SHP77 (cell line): Measurements from ENCODE around the gene NFATC2.
A peak's percentile ranks its signal among the peaks of the same experiment; 100 is the strongest.

Experiments
- DNase-seq, 2 experiments: peaks; one replicate each; lab custom pipeline; 2025; lab: John Stamatoyannopoulos, UW

NFATC2 gene

DNA sequence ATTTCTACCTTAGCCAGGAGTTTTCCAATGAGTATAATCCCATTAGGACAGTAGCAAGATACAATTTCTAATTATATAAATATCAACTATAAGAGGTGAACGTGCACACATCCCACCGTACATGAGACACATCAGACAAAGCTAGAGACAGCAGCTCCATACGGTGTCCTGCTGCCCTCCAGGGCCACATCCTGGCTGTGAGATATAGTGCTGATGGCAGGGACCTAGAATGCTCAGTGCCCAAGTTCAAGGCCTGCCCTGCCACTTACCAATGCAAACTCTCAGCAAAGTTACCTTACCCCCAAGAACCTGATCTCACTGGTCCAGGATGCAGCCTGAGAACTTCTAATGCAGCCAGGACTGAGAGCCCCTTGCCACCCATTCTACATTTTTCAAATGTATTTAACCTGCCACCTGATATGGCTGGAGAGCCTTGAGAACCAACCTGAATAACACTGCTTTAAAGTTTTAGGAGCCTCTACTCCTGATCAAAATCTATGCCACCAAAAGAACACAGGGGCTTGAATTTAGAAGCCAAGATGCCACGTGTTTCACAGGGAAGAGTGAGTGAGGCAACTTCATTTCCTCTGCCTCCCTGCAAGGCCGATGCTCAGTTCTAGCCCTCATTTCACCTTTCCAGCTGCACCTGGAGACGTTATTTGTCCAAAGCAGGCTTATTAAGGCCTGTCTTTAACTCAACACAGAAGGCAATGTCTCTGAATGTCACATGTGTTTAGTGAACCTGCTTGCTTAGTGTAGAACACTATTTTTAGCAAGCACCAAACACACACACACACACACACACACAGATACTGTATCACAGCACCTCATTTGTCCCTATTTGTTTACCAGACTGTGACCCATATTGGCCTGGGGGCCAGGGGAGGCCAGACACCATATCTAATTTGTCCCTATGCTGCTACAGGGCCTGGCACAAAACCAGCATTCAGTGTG, 6.1 kb downstream of the NFATC2 start:
- DNase-seq = peak; percentile 78 to 81

- DNase-seq = no peak
Observed at GRCh38 chr20:51535674-51536073, 6.8 kb downstream of the NFATC2 start.

DNA sequence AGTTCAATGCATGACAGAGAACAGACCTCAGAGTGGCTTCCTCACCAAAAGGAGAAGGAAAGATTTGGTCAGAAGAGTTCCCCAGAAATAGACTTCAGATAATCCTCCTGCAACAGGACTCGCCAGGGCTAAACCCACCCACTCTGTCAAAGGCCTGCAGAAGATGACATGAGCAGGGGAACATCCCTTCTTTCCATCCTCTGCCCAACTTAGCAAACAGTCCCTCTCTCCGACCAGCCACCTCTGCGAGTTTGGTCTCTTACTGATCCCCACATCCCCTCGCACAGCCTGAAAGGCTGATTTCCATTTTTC, 7.5 kb downstream of the NFATC2 start:
- no peak for DNase-seq

GRCh38 chr20:51533291-51534172, 9.0 kb downstream of the NFATC2 start:
- no peak for DNase-seq

DNA sequence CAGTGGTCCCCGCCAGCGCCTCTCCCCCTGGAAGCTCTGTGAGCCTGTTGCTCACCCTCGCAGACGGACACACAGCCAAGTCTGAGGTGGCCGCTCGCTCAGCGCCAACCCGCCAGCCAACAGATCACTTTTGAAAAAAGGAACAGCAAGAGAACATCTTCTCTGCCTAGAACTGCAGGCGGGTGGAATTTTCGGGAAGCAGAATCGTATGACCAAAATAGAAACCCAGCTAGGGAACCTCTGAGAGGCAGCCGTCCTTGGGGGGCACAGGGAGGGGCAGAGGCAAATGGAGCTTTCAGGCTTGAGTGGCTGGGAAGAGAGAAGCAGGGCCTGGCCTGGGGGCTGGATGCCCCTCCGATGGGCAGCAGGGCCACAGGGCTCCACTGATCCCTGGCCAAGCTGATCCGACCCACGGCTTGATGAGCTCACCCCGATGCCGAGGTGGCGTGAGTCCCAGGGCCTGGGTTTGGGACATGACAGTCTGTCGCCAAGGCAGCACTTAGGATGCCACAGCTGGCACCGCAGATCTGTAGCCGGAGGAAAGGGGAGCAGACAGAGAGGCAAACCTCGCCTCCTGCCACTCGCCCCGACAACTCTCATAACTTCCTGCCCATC, 9.8 kb downstream of the NFATC2 start:
- no peak for DNase-seq

DNA sequence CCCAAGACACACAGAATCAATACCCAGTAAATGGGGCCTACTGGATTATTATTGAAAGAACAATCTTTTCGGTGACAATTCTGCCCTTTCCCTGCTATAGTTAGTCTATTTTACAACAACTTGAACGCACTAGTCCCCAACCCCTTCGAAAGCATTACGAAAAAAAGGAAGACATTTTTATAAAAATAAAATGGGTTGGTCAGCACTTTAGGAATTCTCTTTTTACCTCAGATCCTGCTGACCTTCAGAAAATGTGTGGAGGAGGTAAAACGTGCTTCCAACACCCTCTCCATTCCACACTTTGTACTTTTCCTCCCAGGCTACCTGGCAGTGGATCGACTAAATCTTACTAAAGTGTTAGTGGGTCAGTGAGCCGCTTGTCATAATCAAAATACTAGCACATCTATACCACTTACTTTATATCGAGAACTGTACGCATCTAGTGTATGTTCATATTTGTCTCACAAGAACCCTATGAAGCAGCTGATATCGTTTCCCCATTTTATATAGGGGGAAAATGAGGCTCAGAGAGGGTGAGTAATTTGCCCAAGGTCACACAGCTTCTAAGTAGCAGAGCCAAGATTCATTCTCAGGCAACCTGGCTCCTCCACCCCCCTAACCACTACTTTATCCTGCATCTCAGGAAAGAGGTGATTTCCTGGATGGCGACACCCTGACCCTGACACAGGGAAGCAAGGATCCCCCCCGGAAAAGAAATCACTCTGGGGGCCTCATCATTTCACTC, 10.6 kb downstream of the NFATC2 start:
- no peak for DNase-seq

GRCh38 chr20:51531141-51531710, 11.3 kb downstream of the NFATC2 start:
- no peak for DNase-seq

- DNase-seq = no peak
Observed at GRCh38 chr20:51529758-51530157, 12.8 kb downstream of the NFATC2 start.

GRCh38 chr20:51529081-51529681, 13.3 kb downstream of the NFATC2 start:
- no peak for DNase-seq

DNA sequence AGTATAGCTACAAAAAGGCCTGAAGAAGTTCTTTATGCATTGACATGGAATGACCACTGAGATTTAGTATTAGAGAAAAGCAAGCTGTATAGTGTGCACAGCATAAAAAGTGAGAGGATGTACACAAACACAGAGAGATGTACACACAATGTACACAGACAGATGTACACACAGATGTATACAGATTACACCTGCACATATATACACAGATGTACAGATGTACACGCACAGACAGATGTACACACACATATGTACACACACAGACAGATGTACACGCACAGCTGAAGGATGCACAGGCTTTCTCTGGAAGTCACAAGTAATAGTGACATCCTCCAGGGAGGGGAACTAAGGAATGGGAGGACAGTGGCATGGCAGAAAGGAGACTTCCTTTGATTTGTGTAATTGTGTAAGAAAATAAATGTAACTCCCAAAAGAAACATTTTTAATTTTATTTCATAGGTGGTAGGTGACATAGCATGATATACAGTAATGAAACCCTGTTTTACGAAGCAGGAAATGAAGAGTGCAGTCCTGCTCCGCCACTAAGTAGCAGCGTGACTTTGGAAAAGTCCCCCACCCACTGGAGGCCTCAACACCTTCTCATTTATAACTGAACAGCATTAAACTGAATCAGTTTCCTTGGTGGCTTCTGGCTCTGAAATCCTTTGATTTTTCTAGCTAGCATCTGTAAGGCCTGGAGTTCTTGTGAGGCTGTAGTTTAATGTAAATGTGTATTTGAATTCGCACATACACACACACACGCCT, 14.1 kb downstream of the NFATC2 start:
- DNase-seq = no peak

- DNase-seq = no peak
Observed at GRCh38 chr20:51526754-51527153, 15.8 kb downstream of the NFATC2 start.

GRCh38 chr20:51526106-51526470, 16.4 kb downstream of the NFATC2 start:
- DNase-seq = no peak

- no peak for DNase-seq
Observed at GRCh38 chr20:51525241-51526105, 17.0 kb downstream of the NFATC2 start.

DNA sequence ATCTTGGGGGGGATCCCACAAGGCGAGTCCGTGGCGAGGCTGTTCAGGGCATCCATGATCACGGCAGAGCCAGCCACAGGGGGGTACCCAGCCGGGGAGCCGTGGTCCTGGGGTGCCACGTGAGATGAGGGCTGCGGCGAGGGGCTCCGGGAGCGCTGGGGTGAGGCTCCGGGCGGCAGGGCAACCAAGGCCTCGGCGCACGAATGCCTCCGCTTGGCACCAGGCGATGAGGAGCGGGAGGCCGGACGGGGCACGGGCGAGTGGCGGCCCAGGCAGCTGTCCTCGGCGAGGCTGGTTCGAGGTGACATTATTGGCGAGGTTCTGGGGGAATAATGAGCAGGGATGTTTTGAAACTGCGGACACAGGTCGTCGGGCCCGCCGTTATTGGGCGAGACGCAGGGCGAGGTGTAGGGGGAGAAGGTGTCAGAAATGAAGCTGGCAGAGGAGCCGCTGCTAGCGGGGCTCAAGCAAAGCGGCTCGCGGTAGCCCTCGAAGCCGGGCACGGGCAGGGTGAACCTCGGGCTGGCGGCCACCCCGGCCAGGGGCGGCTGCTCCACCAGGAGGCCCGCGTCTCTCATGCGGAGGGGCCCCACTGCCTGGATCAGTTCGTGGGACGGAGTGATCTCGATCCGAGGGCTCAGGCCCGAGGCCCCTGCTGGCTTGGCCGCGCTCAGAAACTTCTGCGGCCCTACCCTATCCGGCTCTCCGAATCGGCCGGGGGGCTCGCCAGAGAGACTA, 19.1 kb downstream of the NFATC2 start:
- no peak for DNase-seq

GRCh38 chr20:51522207-51522606, 20.3 kb downstream of the NFATC2 start:
- no peak for DNase-seq

GRCh38 chr20:51517839-51518238, 24.7 kb downstream of the NFATC2 start:
- DNase-seq = no peak

DNA sequence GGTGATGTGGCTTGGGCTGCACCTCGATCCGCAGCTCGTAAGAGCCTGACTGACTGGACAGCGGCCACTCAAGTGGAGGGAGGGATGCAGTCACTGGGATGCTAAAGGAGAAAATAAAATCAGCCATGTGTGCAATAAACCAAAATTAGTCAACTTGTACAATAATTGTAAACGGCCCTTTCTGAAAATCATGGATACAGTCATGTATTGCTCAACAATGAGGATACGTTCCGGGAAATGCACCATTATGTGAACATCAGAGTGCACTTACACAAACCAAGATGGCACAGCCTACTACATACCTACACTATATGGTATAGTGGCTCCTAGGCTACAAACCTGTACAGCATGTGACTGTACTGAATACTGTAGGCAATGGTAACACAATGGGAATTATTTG, 25.7 kb downstream of the NFATC2 start:
- DNase-seq = no peak

DNA sequence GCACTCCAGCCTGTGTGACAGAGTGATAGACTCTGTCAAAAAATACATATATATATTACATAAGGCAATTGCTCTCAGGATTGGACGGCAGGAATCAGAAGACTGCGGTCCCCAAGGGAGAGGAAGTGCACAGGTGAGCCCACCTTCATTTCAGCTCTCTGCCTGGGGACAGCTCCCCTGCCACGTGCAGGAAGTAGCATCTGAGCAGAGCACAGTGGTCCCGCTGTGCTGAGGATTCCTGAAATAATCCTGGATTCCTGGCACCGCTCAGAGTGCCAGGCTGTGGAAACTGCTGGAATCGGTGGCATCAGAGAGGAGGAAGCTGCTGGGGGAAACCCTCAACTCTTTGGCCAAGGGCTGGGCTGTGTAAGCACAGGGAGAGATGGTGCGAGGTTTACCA, 27.7 kb downstream of the NFATC2 start:
- DNase-seq = no peak

- no peak for DNase-seq
Observed at GRCh38 chr20:51514249-51514648, 28.3 kb downstream of the NFATC2 start.
